ENCODE data around the gene ELOVL2. TPM values are rescaled to one million over a fixed set of nuclear protein-coding genes. Genes with fewer than 3 reads are reported as not detected.

The ELOVL2 gene
- total RNA-seq, 2 donors from 2014 or later = 2.9 to 3.0 TPM

DNA sequence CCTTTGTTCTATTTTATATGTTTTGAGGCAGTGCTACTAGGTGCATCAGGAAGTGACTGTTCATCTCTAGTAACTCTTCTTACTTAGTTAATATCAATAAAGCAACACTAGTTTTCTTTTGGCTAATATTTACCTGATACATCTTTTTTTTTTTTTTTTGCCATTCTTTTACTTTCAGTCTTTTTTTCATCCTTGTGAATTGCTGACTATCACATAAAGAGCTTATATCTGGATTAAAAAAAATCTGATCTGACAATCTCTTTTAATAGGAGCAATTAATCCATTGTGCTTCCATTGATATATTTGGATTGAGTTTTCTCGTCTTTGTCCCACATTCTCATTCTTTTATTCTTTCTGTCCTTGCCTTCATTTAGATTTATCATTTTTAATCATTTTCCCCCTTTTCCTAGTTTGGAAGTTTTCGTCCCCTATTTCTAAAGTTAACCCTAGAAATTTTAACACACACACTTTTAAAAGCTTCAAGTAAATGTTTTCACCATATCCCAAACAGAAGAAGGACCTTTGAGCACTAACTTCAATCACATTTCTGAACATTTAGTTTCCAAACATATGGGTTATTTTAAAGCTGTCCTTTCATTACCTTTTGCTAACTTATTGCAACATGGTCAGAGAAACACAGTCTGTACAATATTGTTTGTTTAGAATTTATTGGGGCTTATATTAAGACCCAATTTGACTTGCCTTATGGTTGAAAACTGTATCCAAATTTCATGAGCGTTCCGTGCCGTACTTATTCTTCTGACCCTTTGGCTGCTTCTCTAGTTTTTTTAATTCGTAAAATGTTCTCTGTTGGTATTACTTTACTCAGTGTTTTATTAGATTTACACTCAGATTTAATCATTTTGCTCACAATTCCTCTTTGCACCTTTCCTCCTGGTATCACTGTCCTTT, 94.3 kb downstream of the ELOVL2 start:
- Histone ChIP-seq H3K4me1 (no peaks in the 10 kb centered on the region), H3K27me3 (no peaks in the 10 kb centered on the region), H3K27ac (no peak overlapping the region), H3K9me3 (no peaks in the 10 kb centered on the region), H3K36me3 (replicated peaks in 1 of 2; ENCODE audit: insufficient read depth in 1 of 2, low read depth in 2 of 2) (no peaks in the 10 kb centered on the region), H3K4me3 (no peak overlapping the region)
- no peak for ATAC-seq
- TF ChIP-seq POLR2A (IDR thresholded peaks at IDR 0.05) = no peak
- TF ChIP-seq, protein P1, sequence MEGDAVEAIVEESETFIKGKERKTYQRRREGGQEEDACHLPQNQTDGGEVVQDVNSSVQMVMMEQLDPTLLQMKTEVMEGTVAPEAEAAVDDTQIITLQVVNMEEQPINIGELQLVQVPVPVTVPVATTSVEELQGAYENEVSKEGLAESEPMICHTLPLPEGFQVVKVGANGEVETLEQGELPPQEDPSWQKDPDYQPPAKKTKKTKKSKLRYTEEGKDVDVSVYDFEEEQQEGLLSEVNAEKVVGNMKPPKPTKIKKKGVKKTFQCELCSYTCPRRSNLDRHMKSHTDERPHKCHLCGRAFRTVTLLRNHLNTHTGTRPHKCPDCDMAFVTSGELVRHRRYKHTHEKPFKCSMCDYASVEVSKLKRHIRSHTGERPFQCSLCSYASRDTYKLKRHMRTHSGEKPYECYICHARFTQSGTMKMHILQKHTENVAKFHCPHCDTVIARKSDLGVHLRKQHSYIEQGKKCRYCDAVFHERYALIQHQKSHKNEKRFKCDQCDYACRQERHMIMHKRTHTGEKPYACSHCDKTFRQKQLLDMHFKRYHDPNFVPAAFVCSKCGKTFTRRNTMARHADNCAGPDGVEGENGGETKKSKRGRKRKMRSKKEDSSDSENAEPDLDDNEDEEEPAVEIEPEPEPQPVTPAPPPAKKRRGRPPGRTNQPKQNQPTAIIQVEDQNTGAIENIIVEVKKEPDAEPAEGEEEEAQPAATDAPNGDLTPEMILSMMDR (IDR thresholded peaks at IDR 0.05) = no peak
- 86 to 87% methylated on average over 6 of the region's 6 CpGs for WGBS, 2 donors
- intact Hi-C loops (cut with DNase I) = loop anchor here (5.0 kb wide), 1 partner anchor 122 kb away; no protein-coding TSS in a partner anchor
- DNase-seq = no peak

DNA sequence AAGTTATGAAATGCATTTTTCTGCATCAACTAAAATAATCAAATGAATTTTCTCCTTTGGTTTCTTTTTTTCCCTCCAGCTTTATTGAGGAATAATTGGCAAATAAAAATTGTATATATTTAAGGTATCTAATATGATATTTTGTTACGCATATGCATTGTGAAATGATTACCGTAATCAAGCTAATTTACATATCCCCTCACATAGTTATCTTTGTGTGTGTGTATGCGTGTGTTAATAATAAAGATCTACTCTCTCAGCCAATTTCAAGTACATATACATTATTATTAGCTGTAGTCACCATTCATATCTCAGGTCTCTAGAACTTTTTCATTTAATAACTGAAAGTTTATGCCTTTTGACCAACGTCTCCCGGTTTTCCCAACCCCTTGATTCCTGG, 96.1 kb downstream of the ELOVL2 start:
- TF ChIP-seq, protein P1 (IDR thresholded peaks at IDR 0.05) = no peak
- no peak for TF ChIP-seq POLR2A (IDR thresholded peaks at IDR 0.05)
- WGBS, 2 donors = 95% methylated on average over 5 of the region's 5 CpGs
- ATAC-seq (no peak), DNase-seq (no peak)
- Histone ChIP-seq H3K4me3 (no peak overlapping the region), H3K9me3 (no peaks in the 10 kb centered on the region), H3K27ac (no peak overlapping the region), H3K36me3 (replicated peaks in 1 of 2; ENCODE audit: insufficient read depth in 1 of 2, low read depth in 2 of 2) (no peaks in the 10 kb centered on the region), H3K4me1 (no peaks in the 10 kb centered on the region), H3K27me3 (no peaks in the 10 kb centered on the region)
- intact Hi-C loops (cut with DNase I) = no loop called here

- H3K36me3 ChIP-seq (replicated peaks in 1 of 2; ENCODE audit: insufficient read depth in 1 of 2, low read depth in 2 of 2) = no peaks in the 10 kb centered on the region
- no peak for ATAC-seq
- H3K27ac ChIP-seq = no peak overlapping the region
- H3K4me1 ChIP-seq = no peaks in the 10 kb centered on the region
- no peaks in the 10 kb centered on the region for H3K9me3 ChIP-seq
- no peak for DNase-seq
- whole genome bisulfite sequencing, 2 donors = 52 to 91% methylated on average over 1 of the region's 1 CpG
- H3K27me3 ChIP-seq = no peaks in the 10 kb centered on the region
- intact Hi-C loops (cut with DNase I) = no loop called here
- TF ChIP-seq, protein P1 (IDR thresholded peaks at IDR 0.05) = no peak
- no peak overlapping the region for H3K4me3 ChIP-seq
Observed at GRCh38 chr6:10945845-10946244, 98.3 kb downstream of the ELOVL2 start.

GRCh38 chr6:10939840-10940239, 104.3 kb downstream of the ELOVL2 start:
- WGBS, 2 donors = 91 to 92% methylated on average over 2 of the region's 2 CpGs
- no peak for TF ChIP-seq POLR2A (IDR thresholded peaks at IDR 0.05)
- TF ChIP-seq, protein P1 (IDR thresholded peaks at IDR 0.05) = no peak
- no peak overlapping the region for H3K4me3 ChIP-seq
- H3K4me1 ChIP-seq = no peaks in the 10 kb centered on the region
- DNase-seq = no peak
- no peaks in the 10 kb centered on the region for H3K36me3 ChIP-seq (replicated peaks in 1 of 2; ENCODE audit: insufficient read depth in 1 of 2, low read depth in 2 of 2)
- intact Hi-C loops (cut with DNase I) = no loop called here
- no peaks in the 10 kb centered on the region for H3K27me3 ChIP-seq
- H3K27ac ChIP-seq = no peak overlapping the region
- ATAC-seq = no peak
- no peaks in the 10 kb centered on the region for H3K9me3 ChIP-seq

DNA sequence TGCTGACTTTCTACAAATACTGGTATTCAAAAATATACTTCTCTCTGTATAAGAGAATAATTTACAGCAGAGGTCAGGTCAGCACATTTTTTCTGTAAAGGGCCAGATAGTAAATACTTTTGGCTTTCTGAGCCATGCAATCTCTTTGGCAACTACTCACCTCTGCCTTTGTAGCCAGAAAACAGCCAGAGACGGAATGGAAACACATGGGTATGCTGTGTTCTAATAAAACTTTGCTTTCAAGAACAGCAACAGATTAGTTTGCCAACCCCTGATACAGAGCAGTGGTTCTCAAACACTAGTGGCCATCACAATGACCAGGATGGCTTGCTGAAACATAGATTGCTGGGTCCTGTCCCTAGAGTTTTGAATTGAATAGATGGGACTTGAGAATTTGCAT, 111.0 kb downstream of the ELOVL2 start:
- no peak for ATAC-seq
- 78 to 80% methylated on average over 1 of the region's 1 CpG for WGBS, 2 donors
- Histone ChIP-seq H3K9me3 (no peaks in the 10 kb centered on the region), H3K4me3 (no peak overlapping the region), H3K27me3 (no peaks in the 10 kb centered on the region), H3K36me3 (replicated peaks in 1 of 2; ENCODE audit: insufficient read depth in 1 of 2, low read depth in 2 of 2) (no peaks in the 10 kb centered on the region), H3K27ac (no peak overlapping the region), H3K4me1 (no peaks in the 10 kb centered on the region)
- no peak for DNase-seq
- intact Hi-C loops (cut with DNase I) = no loop called here
- no peak for TF ChIP-seq POLR2A (IDR thresholded peaks at IDR 0.05)
- TF ChIP-seq, protein P1 (IDR thresholded peaks at IDR 0.05) = no peak

Measured in body of pancreas (tissue), 4 donors.